DND-41 (cell line): Measurements from ENCODE around the gene CEMP1.

Source experiments
- ATAC-seq: fragments of 200-7000 bp; cut with Tn5 transposase; 3 replicates; pipeline ENCODE4 v1.9.1; 2021; ENCODE audit warnings: low read depth; ENCODE audit not compliant: insufficient read depth
- DNase-seq: peaks from one replicate; pipeline ENCODE4 v3.0.0-alpha.2; 2020
- H2AFZ ChIP-seq: 2 replicates; pipeline ENCODE4 v1.6.0; 2012; ENCODE audit warnings: low read depth, low read length
- H3K27ac ChIP-seq: 2 replicates; pipeline ENCODE4 v1.5.1; 2012; ENCODE audit warnings: low read length, inconsistent platforms
- H3K27me3 ChIP-seq: fragments of 200-600 bp; sonication (generic); 2 replicates; pipeline ENCODE4 v1.6.0; 2012; ENCODE audit warnings: low read length, mild to moderate bottlenecking, inconsistent platforms; ENCODE audit not compliant: insufficient read depth, poor library complexity
- H3K36me3 ChIP-seq: 2 replicates; pipeline ENCODE4 v1.5.1; 2012; ENCODE audit warnings: low read length, inconsistent platforms; ENCODE audit not compliant: insufficient read depth
- H3K4me1 ChIP-seq: 2 replicates; pipeline ENCODE4 v1.5.1; 2012; ENCODE audit warnings: mild to moderate bottlenecking, low read length; ENCODE audit not compliant: insufficient read depth
- H3K4me2 ChIP-seq: 2 replicates; pipeline ENCODE4 v1.6.0; 2012; ENCODE audit warnings: mild to moderate bottlenecking, moderate library complexity, low read length, inconsistent platforms; ENCODE audit not compliant: insufficient read depth
- H3K4me3 ChIP-seq, 2 experiments: fragments of 200-600 bp in 1 of 2; shearing (Covaris generic) in 1 of 2; 2 replicates each; pipeline ENCODE4 v1.5.1; 2012 to 2016; ENCODE audit warnings: inconsistent platforms in 2 of 2, low read length in 2 of 2, mild to moderate bottlenecking in 2 of 2, low read depth in 1 of 2, moderate library complexity in 1 of 2
- H3K79me2 ChIP-seq: 2 replicates; pipeline ENCODE4 v1.6.0; 2012; ENCODE audit warnings: low read length, inconsistent platforms; ENCODE audit not compliant: insufficient read depth
- H3K9ac ChIP-seq: 2 replicates; pipeline ENCODE4 v1.6.0; 2012; ENCODE audit warnings: low read depth, mild to moderate bottlenecking, inconsistent platforms, low read length, moderate library complexity
- H3K9me3 ChIP-seq: 2 replicates; pipeline ENCODE4 v1.5.1; 2012; ENCODE audit warnings: low read length, moderate library complexity, mild to moderate bottlenecking, inconsistent platforms; ENCODE audit not compliant: insufficient read depth, severe bottlenecking
- H4K20me1 ChIP-seq: 2 replicates; pipeline ENCODE4 v1.6.0; 2012; ENCODE audit warnings: low read length; ENCODE audit not compliant: insufficient read depth
- EZH2 ChIP-seq: IDR thresholded peaks from 3 replicates; pipeline ENCODE4 v1.6.1; 2012; ENCODE audit warnings: borderline replicate concordance, low read depth, mild to moderate bottlenecking, moderate library complexity, low read length, inconsistent platforms; ENCODE audit not compliant: severe bottlenecking
- TF ChIP-seq, protein P1 (sequence below): IDR thresholded peaks from 2 replicates; pipeline ENCODE4 v1.5.1; 2012; ENCODE audit warnings: borderline replicate concordance, low read length, moderate library complexity, mild to moderate bottlenecking; ENCODE audit not compliant: poor library complexity, severe bottlenecking; ENCODE audit errors: extremely low read depth

Gene CEMP1

DNA sequence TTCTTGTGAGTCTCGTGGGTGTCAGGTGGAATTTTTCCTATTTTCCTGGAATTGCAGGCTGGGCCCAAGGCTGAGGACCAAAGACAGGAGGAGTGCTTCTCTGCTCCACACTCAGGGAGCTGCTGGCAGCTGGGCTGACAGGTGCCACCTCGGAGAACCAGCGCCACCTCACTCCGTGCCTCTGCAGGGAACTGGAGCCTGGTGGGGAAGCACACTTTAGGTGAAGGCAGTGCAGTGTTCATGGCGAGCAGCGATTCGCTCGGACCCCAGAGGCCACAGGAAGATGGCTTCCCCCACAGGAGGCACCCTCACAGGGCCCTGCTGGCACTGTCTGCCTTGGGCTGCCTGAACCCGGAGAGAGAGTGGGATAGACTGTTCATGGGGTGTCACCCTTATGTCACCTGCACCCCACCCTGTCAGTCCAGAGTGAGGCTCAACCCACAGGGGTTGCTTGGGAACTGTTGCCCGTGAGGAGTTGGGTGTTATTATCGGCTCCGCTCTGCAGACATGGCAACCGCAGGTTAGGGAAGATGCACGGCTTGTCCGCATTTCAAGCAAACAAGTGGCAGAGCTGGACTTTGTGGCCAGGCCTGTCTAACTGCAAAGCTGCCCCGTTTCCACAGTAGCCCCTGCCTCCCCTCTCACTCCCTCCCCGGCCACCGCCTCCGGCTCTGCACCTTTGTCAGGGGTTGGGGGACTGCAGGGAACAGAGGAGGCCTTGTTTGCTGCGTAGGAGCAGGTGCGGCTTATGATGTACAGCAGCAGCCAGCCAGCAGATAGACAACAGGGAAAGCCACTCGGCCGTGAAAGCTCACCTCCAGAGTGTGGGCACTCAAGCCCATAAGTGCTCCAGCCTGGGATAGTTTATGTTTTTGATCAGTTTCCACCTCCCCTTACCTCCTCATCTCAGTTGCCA lies 40.8 kb downstream of the CEMP1 start:
- no peak for DNase-seq
- Histone ChIP-seq H3K4me2 (no peak overlapping the region), H3K9me3 (no peaks in the 10 kb centered on the region), H3K9ac (no peak overlapping the region), H2AFZ (no peak overlapping the region), H3K36me3 (peaks cover 9% of the 10 kb centered on the region), H4K20me1 (peaks cover 44% of the 10 kb centered on the region), H3K79me2 (peaks cover 45% of the 10 kb centered on the region), H3K4me3 (no peak overlapping the region), H3K4me1 (no peaks in the 10 kb centered on the region), H3K27ac (no peak overlapping the region), H3K27me3 (no peaks in the 10 kb centered on the region)
- TF ChIP-seq EZH2 = no peak
- TF ChIP-seq, protein P1, sequence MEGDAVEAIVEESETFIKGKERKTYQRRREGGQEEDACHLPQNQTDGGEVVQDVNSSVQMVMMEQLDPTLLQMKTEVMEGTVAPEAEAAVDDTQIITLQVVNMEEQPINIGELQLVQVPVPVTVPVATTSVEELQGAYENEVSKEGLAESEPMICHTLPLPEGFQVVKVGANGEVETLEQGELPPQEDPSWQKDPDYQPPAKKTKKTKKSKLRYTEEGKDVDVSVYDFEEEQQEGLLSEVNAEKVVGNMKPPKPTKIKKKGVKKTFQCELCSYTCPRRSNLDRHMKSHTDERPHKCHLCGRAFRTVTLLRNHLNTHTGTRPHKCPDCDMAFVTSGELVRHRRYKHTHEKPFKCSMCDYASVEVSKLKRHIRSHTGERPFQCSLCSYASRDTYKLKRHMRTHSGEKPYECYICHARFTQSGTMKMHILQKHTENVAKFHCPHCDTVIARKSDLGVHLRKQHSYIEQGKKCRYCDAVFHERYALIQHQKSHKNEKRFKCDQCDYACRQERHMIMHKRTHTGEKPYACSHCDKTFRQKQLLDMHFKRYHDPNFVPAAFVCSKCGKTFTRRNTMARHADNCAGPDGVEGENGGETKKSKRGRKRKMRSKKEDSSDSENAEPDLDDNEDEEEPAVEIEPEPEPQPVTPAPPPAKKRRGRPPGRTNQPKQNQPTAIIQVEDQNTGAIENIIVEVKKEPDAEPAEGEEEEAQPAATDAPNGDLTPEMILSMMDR = no peak
- ATAC-seq = no peak

DNA sequence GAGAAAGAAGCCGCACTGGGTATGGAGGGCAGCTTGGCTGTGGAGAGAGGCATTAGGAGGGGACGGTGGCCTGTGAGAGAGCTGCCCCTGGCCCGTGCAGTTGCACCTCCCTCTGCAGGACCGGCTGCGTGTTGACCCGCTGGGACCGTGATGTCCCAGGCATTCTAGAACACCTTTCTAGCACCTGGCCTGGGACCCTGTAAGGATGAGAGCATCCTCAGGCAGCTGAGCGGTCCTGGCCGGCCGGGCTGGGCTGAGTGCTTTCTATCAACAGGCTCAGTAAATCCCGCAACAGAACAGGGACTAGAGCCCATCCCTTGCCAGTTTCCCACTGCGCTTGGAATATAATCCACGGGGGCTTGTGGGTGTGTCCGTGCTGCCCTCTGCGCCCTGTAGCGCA lies 41.6 kb downstream of the CEMP1 start:
- Histone ChIP-seq H4K20me1 (peaks cover 50% of the 10 kb centered on the region), H3K4me2 (no peak overlapping the region), H3K4me1 (no peaks in the 10 kb centered on the region), H3K9me3 (no peaks in the 10 kb centered on the region), H2AFZ (no peak overlapping the region), H3K4me3 (no peak overlapping the region), H3K27me3 (no peaks in the 10 kb centered on the region), H3K9ac (no peak overlapping the region), H3K79me2 (peaks cover 51% of the 10 kb centered on the region), H3K36me3 (peaks cover 10% of the 10 kb centered on the region), H3K27ac (no peak overlapping the region)
- TF ChIP-seq, protein P1 = no peak
- TF ChIP-seq EZH2 = no peak
- DNase-seq = no peak
- no peak for ATAC-seq

GRCh38 chr16:2487903-2488531 lies 43.2 kb downstream of the CEMP1 start:
- H3K4me2 ChIP-seq = no peak overlapping the region
- H4K20me1 ChIP-seq = peaks cover 61% of the 10 kb centered on the region
- H3K4me3 ChIP-seq = no peak overlapping the region
- H2AFZ ChIP-seq = no peak overlapping the region
- no peak for DNase-seq
- H3K27me3 ChIP-seq = no peaks in the 10 kb centered on the region
- no peaks in the 10 kb centered on the region for H3K4me1 ChIP-seq
- TF ChIP-seq EZH2 = no peak
- TF ChIP-seq, protein P1 = no peak
- no peaks in the 10 kb centered on the region for H3K9me3 ChIP-seq
- peaks cover 13% of the 10 kb centered on the region for H3K36me3 ChIP-seq
- ATAC-seq = no peak
- H3K27ac ChIP-seq = no peak overlapping the region
- H3K79me2 ChIP-seq = peaks cover 59% of the 10 kb centered on the region
- H3K9ac ChIP-seq = no peak overlapping the region
